HG03442 (cell line): ENCODE data around the gene MRTFA.
A peak's percentile ranks its signal among the peaks of the same experiment; 100 is the strongest.

Experiments
- ATAC-seq: cut with Tn5 transposase; IDR thresholded peaks from one replicate; pipeline ENCODE4 v1.9.1; 2021; ENCODE audit warnings: mild to moderate bottlenecking, moderate library complexity; ENCODE audit not compliant: unreplicated experiment

Gene MRTFA

DNA sequence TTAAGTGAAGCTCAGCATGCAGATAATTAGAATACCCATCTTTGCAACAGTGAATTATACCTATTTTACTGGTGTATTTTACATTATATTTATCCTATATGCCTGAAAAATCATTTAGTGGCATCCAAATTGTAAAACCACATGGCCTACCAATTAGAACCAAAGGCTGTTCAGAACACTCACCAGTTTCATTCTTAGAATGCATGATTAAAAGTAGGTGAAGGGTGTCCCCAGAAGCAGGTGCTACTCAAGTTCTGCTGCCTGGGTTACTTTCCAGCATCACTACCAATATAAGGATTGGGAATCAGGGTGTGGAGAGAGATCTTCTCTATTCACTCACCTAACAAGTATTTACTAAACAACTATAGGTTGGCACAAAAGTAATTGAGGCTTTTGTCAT lies 162.8 kb downstream of the MRTFA start:
- ATAC-seq = no peak

- ATAC-seq = no peak
These were observed 163.9 kb downstream of the MRTFA start for GRCh38 chr22:40472579-40472978.

DNA sequence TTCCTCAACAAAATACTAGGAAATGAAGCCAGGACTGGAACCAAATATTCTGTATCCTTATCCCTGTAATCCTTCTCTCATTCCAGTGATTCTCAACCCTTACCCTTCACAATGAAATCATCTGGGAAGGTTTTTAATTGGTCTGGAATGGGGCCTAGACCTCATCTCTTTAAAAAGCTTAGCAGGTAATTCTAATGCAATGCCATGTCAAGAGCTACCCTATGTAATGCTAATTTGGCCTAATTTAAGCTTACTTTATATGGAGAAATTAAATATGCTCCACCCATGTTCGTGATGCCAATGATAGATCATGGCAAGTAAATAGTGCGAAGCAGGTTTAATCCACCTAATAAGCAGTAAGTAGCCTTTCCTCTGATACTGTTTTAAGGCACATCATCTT lies 164.5 kb downstream of the MRTFA start:
- ATAC-seq = no peak

DNA sequence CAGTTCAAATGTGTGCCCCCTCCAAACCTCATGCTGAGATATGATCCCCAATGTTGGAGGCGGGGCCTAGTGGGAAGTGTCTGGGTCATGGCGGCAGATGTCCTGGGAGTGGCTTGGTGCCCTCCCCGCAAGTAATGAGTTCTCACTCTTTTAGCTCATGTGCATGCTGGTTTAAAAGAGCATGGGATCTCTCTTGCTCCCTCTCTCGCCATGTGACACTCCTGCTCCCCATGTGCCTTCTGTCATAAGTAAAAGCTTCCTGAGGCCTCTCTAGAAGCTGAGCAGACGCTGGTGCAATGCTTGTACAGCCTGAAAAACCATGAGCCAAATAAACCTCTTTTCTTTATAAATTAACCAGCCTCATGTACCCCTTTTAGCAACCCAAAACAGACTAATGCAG lies 167.3 kb downstream of the MRTFA start:
- no peak for ATAC-seq

- no peak for ATAC-seq
These were observed 167.9 kb downstream of the MRTFA start for GRCh38 chr22:40468616-40469015.

DNA sequence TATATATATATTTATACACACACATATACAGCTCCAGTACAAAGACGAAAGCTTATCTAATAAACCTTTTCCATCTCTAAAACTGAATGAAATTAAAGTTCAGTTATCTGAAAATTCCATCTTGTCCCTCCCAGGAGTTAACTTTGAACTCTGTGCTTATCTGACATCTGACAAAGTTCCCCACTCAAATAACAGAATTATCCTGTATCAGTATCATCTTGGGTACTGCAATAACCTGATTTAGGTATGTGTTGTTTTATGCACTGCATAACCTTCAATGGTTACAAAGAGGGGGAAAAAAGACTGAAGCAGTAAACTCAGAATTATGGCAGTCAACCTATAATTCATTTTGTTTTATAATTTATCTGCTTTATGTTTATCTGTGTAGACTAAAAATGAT lies 169.5 kb downstream of the MRTFA start:
- no peak for ATAC-seq

DNA sequence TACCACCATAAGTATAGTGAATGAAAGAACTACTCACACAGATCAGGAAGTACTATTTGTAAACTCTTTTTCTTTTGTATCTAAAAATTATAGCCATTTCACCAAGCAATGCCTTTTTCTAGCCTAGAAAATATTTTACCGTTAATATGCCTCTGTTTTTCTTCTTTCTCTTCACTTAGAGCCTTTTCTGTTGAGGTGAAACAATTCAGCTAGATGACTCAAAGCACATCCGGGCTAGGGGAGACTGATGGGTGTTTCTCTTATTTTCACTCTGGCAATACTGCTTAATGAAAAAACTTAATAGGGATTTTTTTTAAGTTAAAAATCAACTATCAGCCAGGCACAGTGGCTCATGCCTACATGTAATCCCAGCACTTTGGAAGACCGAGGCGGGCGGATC lies 172.8 kb downstream of the MRTFA start:
- ATAC-seq = peak; percentile 24

DNA sequence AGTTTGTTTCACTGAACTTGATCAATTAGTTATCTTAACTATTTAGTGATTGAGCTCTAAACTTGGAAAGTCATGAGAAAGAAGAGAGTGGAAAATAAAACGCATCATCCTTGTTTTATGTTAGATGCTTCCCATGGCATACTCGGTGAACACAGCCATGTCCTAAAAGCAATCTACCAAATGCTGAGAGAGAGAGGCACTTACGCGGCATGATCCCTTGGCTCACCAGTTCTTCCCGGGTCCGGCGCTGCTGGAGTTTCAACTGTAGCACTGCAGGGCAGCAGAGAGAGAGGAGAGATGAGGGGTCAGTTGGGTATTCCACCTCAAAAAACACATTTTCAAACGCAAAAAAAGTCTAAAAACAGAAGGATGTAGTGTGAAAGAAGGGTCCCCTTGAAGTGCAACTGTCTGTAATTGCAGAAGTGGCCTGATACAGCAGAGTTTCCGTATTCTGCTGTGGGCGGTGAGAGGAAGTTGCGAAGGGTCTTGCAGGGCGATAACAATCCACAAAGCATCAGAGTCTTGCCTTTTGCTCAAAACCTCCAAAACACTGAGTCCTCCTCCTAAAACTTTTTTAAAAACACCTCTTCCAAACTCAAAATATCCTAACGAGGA lies 173.4 kb downstream of the MRTFA start:
- ATAC-seq = peak; percentile 54

GRCh38 chr22:40462195-40462984 lies 174.1 kb downstream of the MRTFA start:
- ATAC-seq = no peak

GRCh38 chr22:40453671-40454070 lies 182.8 kb downstream of the MRTFA start:
- no peak for ATAC-seq

GRCh38 chr22:40452730-40453487 lies 183.6 kb downstream of the MRTFA start:
- no peak for ATAC-seq

DNA sequence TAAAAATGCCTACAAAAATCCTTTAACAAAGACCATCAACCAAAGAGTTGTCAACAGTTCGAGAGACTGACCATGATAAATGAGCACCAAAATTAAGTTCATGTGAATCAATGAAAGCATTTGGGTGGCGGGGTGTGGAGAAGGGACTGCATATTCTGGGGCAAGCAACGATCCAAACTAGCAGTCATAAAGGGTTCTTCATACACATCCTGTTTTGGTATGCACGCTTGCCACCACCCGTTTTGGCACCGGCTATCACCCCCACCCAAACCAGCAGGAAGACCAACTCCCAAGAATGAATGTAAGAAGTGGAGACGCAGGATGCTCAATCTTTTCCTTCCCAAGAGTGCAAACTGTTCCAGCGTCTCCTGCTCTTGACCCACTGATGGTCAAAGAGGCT lies 185.3 kb downstream of the MRTFA start:
- ATAC-seq = no peak

DNA sequence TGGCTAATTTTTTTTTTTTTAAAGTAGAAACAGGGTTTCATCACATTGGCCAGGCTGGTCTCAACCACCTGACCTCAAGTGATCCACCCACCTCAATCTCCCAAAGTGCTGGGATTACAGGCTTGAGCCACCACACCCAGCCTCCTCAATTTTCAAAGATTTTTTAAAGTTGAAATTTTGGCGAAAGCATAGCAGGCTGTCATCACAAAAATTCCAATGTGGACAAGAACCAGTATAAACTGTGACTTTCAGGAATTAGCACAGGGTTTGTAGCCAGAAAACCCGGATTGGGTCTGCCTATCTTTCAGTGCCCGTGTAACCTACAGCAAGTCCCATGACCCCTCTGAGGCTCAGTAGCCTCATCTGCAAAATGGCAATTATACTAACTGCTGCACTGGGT lies 185.9 kb downstream of the MRTFA start:
- no peak for ATAC-seq

- ATAC-seq = no peak
These were observed 186.9 kb downstream of the MRTFA start for GRCh38 chr22:40449676-40450035.

GRCh38 chr22:40446203-40446602 lies 190.3 kb downstream of the MRTFA start:
- no peak for ATAC-seq

GRCh38 chr22:40444178-40444831 lies 192.2 kb downstream of the MRTFA start:
- ATAC-seq = no peak

- ATAC-seq = no peak
These were observed 192.8 kb downstream of the MRTFA start for GRCh38 chr22:40443732-40444131.

DNA sequence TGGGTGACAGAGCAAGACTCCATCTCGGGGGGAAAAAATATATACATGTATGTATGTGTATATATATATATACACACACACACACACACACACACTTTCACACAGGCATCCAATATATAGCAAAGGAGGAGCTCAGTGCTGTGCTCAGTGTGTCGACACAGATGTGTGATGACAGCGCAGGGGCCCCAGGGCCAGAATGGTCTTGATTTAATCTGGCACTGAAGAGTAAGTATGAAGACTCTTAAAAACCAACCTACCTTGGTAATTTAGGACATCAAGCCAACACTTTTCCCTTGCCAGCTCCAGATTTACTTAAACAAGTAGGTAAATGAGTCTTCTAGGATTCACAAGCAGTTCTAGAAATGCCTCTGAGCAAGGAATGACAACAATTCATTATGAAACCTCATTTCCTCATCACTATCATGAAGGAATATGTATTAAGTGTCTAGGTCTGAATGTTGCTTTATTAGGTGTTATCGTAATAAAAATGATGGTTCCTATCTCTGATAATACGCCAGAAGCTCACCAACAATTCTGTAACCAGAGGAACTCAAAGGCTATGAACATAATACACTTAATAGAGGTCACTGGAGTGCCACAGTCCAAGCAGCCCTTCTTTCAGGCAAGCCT lies 194.6 kb downstream of the MRTFA start:
- ATAC-seq = no peak

DNA sequence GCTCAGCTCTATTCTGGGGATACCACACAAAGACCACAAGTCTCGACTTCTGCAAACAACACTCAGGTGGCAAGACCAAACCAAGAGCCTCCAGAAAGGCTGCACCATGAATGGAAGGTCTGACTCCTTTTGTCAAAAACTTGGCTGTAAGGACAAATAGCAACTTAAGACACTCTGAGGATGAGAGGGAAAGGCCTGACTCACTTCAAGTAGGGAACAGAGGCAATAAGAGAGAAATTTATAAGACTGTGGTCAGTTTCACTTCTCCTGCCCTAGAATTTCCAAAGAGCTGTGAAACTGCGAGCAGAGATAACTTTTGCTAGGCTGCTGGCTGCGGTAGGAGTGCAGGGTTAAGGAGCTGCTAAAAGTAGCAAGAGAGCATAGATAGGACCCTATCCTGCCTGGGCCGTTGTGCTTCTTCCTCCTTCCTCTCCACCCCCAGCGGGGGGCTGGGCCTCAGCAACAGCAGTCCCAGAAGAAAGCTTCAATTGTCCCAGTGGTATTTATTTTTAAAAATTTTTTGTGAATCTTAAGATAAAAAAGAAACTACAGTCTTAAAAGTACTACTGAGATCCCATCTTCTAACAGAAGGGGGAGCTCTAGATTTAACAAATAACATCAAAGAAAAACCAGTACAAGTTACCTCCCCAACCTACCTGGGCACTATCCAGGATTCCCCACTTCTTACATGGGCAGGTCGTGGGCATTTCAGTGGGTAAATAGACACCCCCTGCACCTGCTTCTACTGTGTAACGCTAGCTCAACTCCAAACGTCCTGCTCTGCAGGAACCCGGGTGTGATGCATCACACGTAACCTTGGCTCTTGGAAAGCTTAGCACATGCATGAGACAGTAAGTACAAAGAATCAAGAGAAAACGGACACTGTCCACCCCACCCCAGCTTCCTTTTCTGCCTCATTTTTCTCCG lies 199.8 kb downstream of the MRTFA start:
- ATAC-seq = peak; percentile 60

GRCh38 chr22:40434745-40435144 lies 201.8 kb downstream of the MRTFA start:
- no peak for ATAC-seq
